GM10266 (cell line): ENCODE measurements around the gene HSF5.

Experiments used
- DNase-seq: peaks from one replicate; pipeline ENCODE4 v3.0.0; 2012; ENCODE audit errors: extremely low spot score
- TF ChIP-seq, protein P1 (sequence below): IDR thresholded peaks from 2 replicates; pipeline ENCODE4 v1.5.1; 2012; ENCODE audit warnings: mild to moderate bottlenecking, low read depth; ENCODE audit not compliant: control insufficient read depth, insufficient read depth; ENCODE audit errors: missing control alignments

Gene HSF5

DNA sequence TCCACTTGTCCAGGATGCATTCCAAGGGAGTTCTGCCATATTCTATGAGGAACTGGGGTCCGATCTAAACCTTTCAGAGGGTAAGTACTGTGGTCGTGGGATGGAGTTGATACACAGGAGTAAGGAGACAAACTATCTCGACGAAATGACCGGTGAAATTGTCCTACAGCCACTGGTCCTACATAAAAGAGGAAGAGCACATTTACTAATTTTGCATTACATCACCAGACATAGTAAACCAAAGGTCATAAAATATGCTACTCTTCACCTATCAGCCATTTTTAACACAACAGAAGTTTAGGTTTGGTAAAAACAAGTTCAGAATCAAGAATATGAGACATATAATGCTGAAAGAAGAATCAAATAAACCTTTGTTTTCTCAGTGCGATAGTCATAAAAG is 8.1 kb downstream of the HSF5 start:
- TF ChIP-seq, protein P1, sequence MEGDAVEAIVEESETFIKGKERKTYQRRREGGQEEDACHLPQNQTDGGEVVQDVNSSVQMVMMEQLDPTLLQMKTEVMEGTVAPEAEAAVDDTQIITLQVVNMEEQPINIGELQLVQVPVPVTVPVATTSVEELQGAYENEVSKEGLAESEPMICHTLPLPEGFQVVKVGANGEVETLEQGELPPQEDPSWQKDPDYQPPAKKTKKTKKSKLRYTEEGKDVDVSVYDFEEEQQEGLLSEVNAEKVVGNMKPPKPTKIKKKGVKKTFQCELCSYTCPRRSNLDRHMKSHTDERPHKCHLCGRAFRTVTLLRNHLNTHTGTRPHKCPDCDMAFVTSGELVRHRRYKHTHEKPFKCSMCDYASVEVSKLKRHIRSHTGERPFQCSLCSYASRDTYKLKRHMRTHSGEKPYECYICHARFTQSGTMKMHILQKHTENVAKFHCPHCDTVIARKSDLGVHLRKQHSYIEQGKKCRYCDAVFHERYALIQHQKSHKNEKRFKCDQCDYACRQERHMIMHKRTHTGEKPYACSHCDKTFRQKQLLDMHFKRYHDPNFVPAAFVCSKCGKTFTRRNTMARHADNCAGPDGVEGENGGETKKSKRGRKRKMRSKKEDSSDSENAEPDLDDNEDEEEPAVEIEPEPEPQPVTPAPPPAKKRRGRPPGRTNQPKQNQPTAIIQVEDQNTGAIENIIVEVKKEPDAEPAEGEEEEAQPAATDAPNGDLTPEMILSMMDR: no peak
- no peak for DNase-seq

DNA sequence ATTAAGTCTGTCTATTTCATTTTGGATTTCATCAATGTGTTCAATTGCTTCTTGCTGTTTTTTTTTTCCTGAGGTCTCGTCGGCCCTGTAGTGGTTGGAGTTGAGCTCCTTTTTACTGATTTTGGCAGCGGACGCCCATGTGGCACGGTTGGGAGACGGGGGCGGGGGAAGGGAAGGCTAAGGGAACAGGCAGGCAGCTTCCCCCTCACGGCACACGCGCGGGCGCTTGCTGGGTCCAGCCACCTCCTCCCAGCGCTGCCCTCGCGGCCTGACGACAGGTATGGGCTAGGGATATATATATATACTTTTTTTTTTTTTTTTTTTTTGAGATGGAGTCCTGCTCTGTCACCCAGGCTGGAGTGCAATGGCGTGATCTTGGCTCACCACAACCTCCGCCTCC is 11.4 kb downstream of the HSF5 start:
- TF ChIP-seq, protein P1: no peak
- no peak for DNase-seq

DNA sequence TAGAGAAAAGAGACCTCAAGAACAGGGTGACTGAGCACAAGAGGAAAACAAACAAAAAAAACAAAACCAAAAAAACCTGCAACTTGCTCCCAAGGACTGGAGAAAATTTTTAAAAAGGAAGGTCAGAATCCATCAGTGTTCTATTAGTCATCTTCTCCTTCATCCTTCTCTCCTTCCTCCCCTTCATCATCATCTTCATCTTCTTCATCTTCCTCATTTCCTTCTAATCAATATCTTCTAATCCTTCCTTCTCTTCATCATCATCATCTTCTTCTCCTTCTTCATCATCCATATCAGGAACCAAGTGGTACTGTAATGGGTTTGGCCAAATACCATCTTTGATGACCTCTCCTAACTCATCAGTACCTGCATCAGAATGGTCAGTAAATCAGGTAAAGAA is 12.2 kb downstream of the HSF5 start:
- no peak for DNase-seq
- TF ChIP-seq, protein P1: no peak

DNA sequence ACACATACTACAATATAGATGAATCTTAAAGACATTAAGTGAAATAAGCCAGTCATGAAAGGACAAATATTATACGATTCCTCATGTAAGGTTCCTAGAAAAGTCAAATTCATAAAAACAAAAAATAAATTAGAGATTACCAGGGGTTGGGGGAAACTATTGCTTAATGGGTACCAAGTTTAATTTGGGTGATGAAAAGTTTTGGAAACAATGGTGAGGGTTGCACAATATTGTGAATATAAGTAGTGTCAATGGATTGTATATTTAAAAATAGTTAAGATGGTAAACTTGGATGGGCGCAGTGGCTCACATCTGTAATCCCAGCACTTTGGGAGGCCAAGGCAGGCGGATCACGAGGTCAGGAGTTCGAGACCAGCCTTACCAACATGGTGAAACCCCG is 17.9 kb downstream of the HSF5 start:
- TF ChIP-seq, protein P1: no peak

DNA sequence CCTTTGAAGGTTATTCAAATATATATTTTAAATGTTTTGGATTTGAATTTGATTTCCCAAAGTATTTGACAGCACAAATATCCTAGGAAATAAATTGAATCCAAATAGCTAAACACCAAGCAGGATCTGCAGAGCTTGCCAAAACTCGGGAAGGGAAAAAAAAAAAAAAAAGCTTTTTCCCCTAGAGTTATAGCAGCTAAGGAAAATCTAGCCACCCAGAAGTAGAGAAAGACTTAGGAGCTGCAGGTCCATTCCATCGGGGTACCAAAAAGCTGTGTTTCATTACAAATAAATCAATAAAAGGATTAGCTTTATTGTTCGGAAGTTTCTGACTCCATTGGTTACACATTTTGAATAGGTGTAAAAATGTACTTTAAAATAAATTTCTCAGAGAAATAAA is 19.3 kb downstream of the HSF5 start:
- DNase-seq: no peak
- TF ChIP-seq, protein P1: no peak

More for the DNA sequence above, 17.9 kb downstream of the HSF5 start:
- DNase-seq: no peak

DNA sequence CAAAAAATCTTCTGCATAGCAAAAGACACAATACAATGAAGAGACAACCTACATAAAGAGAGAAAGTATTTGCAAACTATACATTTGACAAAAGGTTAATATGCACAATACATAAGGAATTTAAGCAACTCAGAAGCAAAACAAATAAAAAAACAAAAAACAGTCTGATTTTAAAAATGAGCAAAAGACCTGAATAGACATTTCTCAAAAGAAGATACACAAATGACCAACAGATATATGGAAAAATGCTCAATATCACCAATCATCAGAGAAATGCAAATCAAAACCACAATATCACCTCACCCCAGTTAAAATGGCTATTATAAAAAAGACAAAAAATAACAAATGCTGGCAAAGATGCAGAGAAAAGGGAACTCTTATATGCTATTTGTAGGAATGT is 32.7 kb downstream of the HSF5 start:
- TF ChIP-seq, protein P1: no peak
- DNase-seq: no peak

DNA sequence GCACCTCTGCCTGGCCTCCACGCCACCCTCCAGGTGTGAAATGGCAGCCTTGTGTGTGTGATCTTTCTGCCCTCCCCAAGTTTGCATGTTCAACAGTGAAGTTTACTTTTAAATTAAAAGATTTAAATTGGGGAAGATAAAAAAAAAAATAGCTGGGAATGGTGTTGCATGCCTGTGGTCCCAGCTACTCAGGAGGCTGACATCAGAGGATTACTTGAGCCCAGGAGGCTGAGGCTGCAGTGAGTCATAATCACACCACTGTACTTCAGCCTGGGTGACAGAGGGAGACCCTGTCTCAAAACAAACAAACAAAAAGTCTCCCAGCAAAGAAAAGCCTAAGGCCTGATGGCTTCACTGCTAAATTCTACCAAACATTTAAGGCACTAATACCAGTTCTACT is 35.5 kb downstream of the HSF5 start:
- DNase-seq: no peak
- TF ChIP-seq, protein P1: no peak
